ENCODE results near the gene B4GALT6.
A peak's percentile ranks its signal among the peaks of the same experiment; 100 is the strongest.
"Not testable (repeated sequence)": the region's sequence is repeated elsewhere in the genome, so short reads cannot be mapped to it uniquely, and the experiment has no call there.

The B4GALT6 gene, protein sequence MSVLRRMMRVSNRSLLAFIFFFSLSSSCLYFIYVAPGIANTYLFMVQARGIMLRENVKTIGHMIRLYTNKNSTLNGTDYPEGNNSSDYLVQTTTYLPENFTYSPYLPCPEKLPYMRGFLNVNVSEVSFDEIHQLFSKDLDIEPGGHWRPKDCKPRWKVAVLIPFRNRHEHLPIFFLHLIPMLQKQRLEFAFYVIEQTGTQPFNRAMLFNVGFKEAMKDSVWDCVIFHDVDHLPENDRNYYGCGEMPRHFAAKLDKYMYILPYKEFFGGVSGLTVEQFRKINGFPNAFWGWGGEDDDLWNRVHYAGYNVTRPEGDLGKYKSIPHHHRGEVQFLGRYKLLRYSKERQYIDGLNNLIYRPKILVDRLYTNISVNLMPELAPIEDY

DNA sequence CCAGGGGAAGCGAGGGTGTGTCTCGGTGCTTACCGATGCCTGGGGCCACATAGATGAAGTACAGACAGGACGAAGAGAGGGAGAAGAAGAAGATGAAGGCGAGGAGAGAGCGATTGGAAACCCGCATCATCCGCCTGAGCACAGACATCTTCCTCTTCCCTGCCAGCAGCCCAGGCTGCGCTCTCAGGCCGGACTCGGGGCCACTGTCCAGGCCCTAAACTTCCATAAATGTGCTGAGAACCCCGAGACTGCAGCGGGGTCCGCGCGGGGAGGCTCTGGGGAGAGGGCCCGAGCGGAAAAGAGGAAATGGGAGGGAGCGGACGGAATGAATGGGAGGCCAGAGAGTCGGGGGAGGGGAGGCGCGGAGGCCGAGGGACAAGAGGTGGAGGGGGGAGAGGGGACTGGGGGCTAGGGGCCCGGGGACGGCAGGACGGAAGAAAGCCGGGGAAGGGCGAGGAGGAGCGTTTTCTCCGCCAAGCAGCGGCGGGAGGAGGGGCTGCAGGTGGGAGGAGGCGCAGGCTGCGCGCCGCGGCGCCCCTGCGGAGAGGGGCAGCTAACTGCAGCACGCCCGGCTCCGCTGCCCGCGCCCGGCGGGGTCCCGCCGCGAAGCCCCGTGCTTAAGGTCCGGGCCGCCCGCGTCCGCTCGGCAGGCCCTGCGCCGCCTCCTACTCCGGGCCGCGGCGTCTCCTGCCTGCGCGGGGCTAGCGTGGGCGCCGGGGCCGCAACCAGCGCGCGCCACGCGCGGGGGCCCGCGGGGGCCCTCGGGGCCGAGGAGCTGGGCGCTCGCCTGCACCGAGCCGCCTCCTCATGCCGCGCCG, at the start of gene B4GALT6:
B4GALT6 (minus strand) TSS at position 303 of the 818 bp plus-strand sequence; CDS start at position 148, 155 bp downstream.
- H3K4me3 ChIP-seq (ENCODE audit: control insufficient read depth, low read depth, low read length): peak within 1 kb of the TSS; percentile 39
- TF ChIP-seq, protein P1, sequence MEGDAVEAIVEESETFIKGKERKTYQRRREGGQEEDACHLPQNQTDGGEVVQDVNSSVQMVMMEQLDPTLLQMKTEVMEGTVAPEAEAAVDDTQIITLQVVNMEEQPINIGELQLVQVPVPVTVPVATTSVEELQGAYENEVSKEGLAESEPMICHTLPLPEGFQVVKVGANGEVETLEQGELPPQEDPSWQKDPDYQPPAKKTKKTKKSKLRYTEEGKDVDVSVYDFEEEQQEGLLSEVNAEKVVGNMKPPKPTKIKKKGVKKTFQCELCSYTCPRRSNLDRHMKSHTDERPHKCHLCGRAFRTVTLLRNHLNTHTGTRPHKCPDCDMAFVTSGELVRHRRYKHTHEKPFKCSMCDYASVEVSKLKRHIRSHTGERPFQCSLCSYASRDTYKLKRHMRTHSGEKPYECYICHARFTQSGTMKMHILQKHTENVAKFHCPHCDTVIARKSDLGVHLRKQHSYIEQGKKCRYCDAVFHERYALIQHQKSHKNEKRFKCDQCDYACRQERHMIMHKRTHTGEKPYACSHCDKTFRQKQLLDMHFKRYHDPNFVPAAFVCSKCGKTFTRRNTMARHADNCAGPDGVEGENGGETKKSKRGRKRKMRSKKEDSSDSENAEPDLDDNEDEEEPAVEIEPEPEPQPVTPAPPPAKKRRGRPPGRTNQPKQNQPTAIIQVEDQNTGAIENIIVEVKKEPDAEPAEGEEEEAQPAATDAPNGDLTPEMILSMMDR (IDR thresholded peaks at IDR 0.05; ENCODE audit: control insufficient read depth, insufficient read depth, low read depth, low read length, missing control alignments): no peak
- no peak for DNase-seq (ENCODE audit: low read depth)

DNA sequence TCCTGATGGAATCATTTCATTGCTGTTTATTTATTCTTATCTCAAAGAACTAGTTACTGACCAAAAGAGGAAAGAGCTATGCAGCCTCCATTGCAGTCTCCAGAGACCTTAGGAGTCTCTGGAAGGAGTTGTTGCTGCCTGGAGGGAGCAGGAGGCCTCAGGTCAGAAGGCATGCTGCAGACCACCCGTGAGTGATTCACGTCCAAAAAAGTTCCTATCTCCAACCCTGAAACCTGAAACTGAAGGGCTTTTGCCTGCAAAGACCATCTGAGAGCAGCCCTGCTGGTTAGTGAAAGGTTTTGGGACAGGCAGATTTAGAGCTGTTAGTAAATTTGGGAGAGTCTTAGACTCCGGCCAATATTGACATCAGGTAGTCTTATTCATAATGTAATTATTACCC, 47.2 kb upstream of the B4GALT6 start:
- TF ChIP-seq, protein P1 (IDR thresholded peaks at IDR 0.05; ENCODE audit: control insufficient read depth, insufficient read depth, low read depth, low read length, missing control alignments): no peak
- H3K4me3 ChIP-seq (ENCODE audit: control insufficient read depth, low read depth, low read length): no peak overlapping the region
- no peak for DNase-seq (ENCODE audit: low read depth)

DNA sequence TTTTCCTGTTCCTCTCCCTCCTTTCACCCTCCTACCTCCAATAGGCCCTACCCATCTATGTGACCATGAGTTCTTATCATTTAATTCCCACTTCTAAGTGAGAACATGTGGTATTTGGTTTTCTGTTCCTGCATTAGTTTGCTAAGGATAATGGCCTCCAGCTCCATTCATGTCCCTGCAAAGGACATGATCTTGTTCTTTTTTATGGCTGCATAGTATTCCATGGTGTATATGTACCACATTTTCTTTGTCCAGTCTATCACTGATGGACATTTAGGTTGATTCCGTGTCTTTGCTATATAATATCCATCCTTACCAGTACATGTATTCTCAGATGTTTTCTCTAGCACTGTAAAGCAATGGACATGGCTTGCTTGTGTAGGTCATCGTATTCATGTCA, 44.8 kb upstream of the B4GALT6 start:
- DNase-seq (ENCODE audit: low read depth): not testable (repeated sequence)

DNA sequence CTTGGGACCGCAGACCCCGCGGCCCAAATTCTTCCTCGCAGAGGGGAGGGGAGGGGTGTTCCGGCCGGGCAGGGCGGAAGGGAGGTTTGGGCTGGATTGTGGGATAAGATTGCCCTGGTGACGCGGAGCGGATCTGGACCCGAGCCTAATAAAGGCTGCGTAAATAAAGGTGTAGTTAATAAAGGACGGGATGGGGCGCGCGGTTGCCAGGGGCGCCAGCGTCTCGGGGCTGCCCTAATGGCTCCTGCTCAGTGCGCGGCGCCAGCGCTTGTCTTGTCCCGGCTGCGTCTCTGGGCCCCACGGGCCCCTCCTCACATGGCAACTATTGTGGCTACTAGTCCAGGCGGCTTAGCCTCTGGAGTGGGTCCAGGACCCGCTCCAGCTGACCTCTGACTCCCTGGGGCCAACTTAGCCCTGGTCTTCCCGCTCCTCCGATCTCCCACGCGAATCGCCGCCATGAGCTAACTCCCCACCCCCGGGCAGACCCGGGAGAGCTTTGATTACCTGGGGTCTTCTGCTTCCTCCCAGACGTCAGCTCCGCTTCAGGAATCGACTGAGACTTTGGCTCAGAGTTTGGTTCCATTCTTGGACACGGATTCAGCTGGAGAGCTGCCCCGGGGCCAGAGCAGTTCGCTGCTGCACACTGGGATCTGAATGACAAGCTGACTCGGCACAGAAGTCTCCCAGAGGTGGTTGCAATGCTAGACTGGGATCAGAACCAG, 39.8 kb upstream of the B4GALT6 start:
- no peak for DNase-seq (ENCODE audit: low read depth)
- TF ChIP-seq, protein P1 (IDR thresholded peaks at IDR 0.05; ENCODE audit: control insufficient read depth, insufficient read depth, low read depth, low read length, missing control alignments): no peak
- H3K4me3 ChIP-seq (ENCODE audit: control insufficient read depth, low read depth, low read length): peak overlapping the region; percentile 41

More for the DNA sequence above, 44.8 kb upstream of the B4GALT6 start:
- not testable (repeated sequence) for H3K4me3 ChIP-seq (ENCODE audit: control insufficient read depth, low read depth, low read length)

DNA sequence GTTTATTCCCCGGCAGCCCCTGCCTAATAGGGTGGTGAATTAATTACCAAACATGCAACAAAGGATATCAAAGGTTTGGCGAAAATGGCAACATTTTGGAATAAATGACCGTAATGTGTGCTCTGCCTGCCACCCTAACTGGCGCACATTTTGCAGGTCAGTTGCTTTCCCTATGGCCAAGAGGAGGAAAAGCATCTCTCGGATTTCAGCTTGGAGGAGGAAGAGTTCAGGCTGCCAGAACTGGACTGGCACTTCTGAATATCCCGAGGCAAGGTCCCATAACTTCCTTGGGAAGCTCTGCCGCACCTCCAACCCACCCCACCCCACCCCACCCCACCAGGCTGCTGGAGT, 39.2 kb upstream of the B4GALT6 start:
- DNase-seq (ENCODE audit: low read depth): no peak
- no peak overlapping the region; the same call in 1 of the 2 replicates for H3K4me3 ChIP-seq (ENCODE audit: control insufficient read depth, low read depth, low read length)
- TF ChIP-seq, protein P1 (IDR thresholded peaks at IDR 0.05; ENCODE audit: control insufficient read depth, insufficient read depth, low read depth, low read length, missing control alignments): no peak

DNA sequence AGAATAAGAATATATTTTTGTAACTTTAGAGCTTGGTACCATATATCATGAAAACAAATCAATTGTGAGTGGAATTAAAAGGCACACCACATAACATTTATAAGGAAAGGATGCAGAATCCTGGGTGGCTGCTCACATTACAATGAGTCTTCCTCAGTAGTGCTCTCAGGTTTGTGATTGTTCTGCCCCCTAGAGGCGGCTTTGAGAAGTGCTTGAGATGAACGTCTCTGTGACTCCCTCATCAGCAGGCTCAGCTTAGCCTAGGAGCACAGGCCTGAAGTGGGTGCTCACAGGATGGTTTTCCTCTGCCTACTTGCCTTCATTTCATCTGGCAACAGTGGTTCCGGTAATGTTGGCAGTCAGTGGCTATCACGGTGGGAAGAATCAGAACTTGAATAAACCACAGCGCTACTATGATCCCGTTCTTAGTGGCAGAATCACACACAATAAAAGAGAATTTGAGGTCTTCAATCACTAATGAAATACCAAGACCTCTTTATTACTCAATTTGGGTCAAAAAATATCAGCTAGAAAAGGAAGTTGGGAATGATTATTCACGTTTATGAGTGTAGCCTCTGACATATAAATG, 38.1 kb upstream of the B4GALT6 start:
- peak; percentile 7 for DNase-seq (ENCODE audit: low read depth)
- H3K4me3 ChIP-seq (ENCODE audit: control insufficient read depth, low read depth, low read length): no peak overlapping the region
- TF ChIP-seq, protein P1 (IDR thresholded peaks at IDR 0.05; ENCODE audit: control insufficient read depth, insufficient read depth, low read depth, low read length, missing control alignments): peak; percentile 83

Data from AG09309 (cell line).